K562 (cell line): ENCODE measurements around the gene CCDC88C. TPM values are rescaled to one million over a fixed set of nuclear protein-coding genes. Genes with fewer than 3 reads are reported as not detected.

Experiments
- ATAC-seq: fragments of 200-7000 bp; cut with Tn5 transposase; 3 replicates; pipeline ENCODE4 v1.9.1; 2020; ENCODE audit warnings: moderate library complexity
- BruUV-seq: library from RNA; stranded (reverse); fragments of 400-500 nt; replicated peaks from 2 replicates; lab custom pipeline; 2021; lab: Mats Ljungman, UMichigan
- CTCF ChIA-PET: fragments of 300-600 bp; formaldehyde crosslinking; extraction: SDS; loops from one replicate; lab custom pipeline; 2021; ENCODE audit warnings: low intra/inter-chr PET ratio; lab: Yijun Ruan, JAX
- POLR2A ChIA-PET: fragments of 300-600, 350-650 bp; sonication (Branson Sonifier 250); formaldehyde crosslinking; extraction: SDS; loops from one replicate; lab custom pipeline; 2021; ENCODE audit warnings: antibody characterized with exemption, inconsistent platforms; lab: Yijun Ruan, JAX
- DNase-seq, 4 experiments: peaks; one replicate each; pipeline versions ENCODE4 v3.0.0 to v3.0.0-alpha.2; 2011 to 2018; ENCODE audit warnings: low spot score in 3 of 4, mixed read lengths in 3 of 4; ENCODE audit errors: extremely low read depth in 1 of 4
- FAIRE-seq: peaks from 2 replicates; lab custom pipeline; 2011; peaks lifted over from hg19 to GRCh38; lab: Jason Lieb, UNC
- H2AFZ ChIP-seq: 2 replicates; pipeline ENCODE4 v1.6.0; 2011; ENCODE audit warnings: low read depth, low read length, control low read depth, inconsistent platforms
- H3K27ac ChIP-seq: fragments of 200-600 bp; 3 replicates; pipeline ENCODE4 v1.8.0; 2011; ENCODE audit warnings: low read depth, mild to moderate bottlenecking, control low read depth, inconsistent platforms, low read length, moderate library complexity, mixed read lengths; ENCODE audit errors: extremely low read depth
- H3K27me3 ChIP-seq, 2 experiments: fragments of 300-600 bp in 1 of 2; 2 replicates in 1 of 2; 3 replicates in 1 of 2; pipeline versions ENCODE4 v1.6.0 to v1.8.0; 2011; ENCODE audit warnings: inconsistent platforms in 2 of 2, low read length in 2 of 2, mild to moderate bottlenecking in 1 of 2, mixed read lengths in 1 of 2, moderate library complexity in 1 of 2; ENCODE audit not compliant: control insufficient read depth in 2 of 2, insufficient read depth in 2 of 2
- H3K36me3 ChIP-seq: fragments of 300-600 bp; 3 replicates; pipeline ENCODE4 v1.8.0; 2011; ENCODE audit warnings: mild to moderate bottlenecking, low read length, inconsistent platforms; ENCODE audit not compliant: control insufficient read depth, insufficient read depth
- H3K4me1 ChIP-seq, 2 experiments: fragments of 200-600 bp in 1 of 2; replicated peaks in 1 of 2; 2 replicates in 1 of 2; 3 replicates in 1 of 2; pipeline versions ENCODE4 v1.5.1 to v1.8.0; 2011; ENCODE audit warnings: inconsistent platforms in 2 of 2, low read length in 2 of 2, mild to moderate bottlenecking in 1 of 2, mixed read lengths in 1 of 2, moderate library complexity in 1 of 2; ENCODE audit not compliant: control insufficient read depth in 2 of 2, insufficient read depth in 2 of 2
- H3K4me2 ChIP-seq: 2 replicates; pipeline ENCODE4 v1.6.1; 2011; ENCODE audit warnings: low read length, control low read depth, inconsistent platforms, mixed read lengths; ENCODE audit not compliant: insufficient read depth
- H3K4me3 ChIP-seq: fragments of 200-600 bp; sonication (generic), shearing (Covaris generic); 2 replicates; pipeline ENCODE4 v1.5.1; 2016; ENCODE audit warnings: control low read depth, inconsistent platforms
- H3K79me2 ChIP-seq: fragments of 200-600 bp; 3 replicates; pipeline ENCODE4 v1.8.0; 2011; ENCODE audit warnings: low read length, inconsistent platforms; ENCODE audit not compliant: control insufficient read depth, insufficient read depth
- H3K9ac ChIP-seq, 2 experiments: 2 replicates each; pipeline versions ENCODE4 v1.6.0 to v1.6.1; 2011; ENCODE audit warnings: low read depth in 2 of 2, low read length in 2 of 2, control low read depth in 1 of 2, inconsistent platforms in 1 of 2, mild to moderate bottlenecking in 1 of 2, mixed read lengths in 1 of 2; ENCODE audit not compliant: insufficient read depth in 1 of 2
- H3K9me1 ChIP-seq: one replicate; pipeline ENCODE4 v1.6.0; 2011; ENCODE audit warnings: inconsistent platforms, mild to moderate bottlenecking, low read length, moderate library complexity; ENCODE audit not compliant: control insufficient read depth, insufficient read depth
- H3K9me3 ChIP-seq: replicated peaks from 2 replicates; pipeline ENCODE4 v1.5.1; 2011; ENCODE audit warnings: low read depth, low read length, inconsistent platforms; ENCODE audit not compliant: control insufficient read depth, insufficient read depth
- H4K20me1 ChIP-seq: replicated peaks from 2 replicates; pipeline ENCODE4 v1.6.1; 2011; ENCODE audit warnings: low read length, inconsistent platforms, mixed read lengths; ENCODE audit not compliant: control insufficient read depth, insufficient read depth
- NEUROD1 ChIP-seq: fragments of 150-350 bp; IDR thresholded peaks from 2 replicates; pipeline ENCODE4 v1.6.1; 2014; ENCODE audit warnings: borderline replicate concordance, low read length, low read depth; ENCODE audit not compliant: partially characterized antibody
- PCBP2 ChIP-seq: fragments of 200-400 bp; formaldehyde crosslinking; IDR thresholded peaks from 2 replicates; pipeline ENCODE4 v1.6.1; 2018; ENCODE audit warnings: low read length, low read depth, mild to moderate bottlenecking, moderate library complexity; ENCODE audit not compliant: poor library complexity, severe bottlenecking
- POLR2A ChIP-seq: fragments of 450-650 bp; conservative IDR thresholded peaks from 2 replicates; pipeline ENCODE4 v1.6.1; 2016
- RBM17 ChIP-seq: fragments of 200-400 bp; formaldehyde crosslinking; IDR thresholded peaks from 2 replicates; pipeline ENCODE4 v1.6.1; 2017; ENCODE audit warnings: low read depth, mild to moderate bottlenecking, low read length, borderline replicate concordance
- SNRNP70 ChIP-seq: fragments of 200-400 bp; formaldehyde crosslinking; optimal IDR thresholded peaks from 2 replicates; pipeline ENCODE3; 2017; ENCODE audit warnings: low read depth, low read length
- SP2 ChIP-seq: IDR thresholded peaks from 2 replicates; pipeline ENCODE4 v1.6.1; 2011; ENCODE audit warnings: mild to moderate bottlenecking, low read depth, low read length, moderate library complexity; ENCODE audit not compliant: poor library complexity, severe bottlenecking; ENCODE audit errors: extremely low read depth
- SUPT5H ChIP-seq: fragments of 450-650 bp; IDR thresholded peaks from 2 replicates; pipeline ENCODE4 v1.6.1; 2016
- ZNF121 ChIP-seq: sonication (generic); formaldehyde crosslinking; conservative IDR thresholded peaks from 2 replicates; pipeline ENCODE4 v1.8.0; 2022; ENCODE audit warnings: missing genetic modification reagents
- ZNF561 ChIP-seq: fragments of 450-650 bp; formaldehyde crosslinking; conservative IDR thresholded peaks from 2 replicates; pipeline ENCODE4 v1.4.0; 2020; ENCODE audit warnings: mild to moderate bottlenecking, moderate library complexity
- WGBS: fragments of 100-300 bp; shearing (Covaris generic); methylation state at CpG from one replicate; pipeline ENCODE4 v1.1.6; 2016; ENCODE audit warnings: low coverage, mixed read lengths; ENCODE audit not compliant: insufficient coverage; ENCODE audit errors: missing lambda C conversion rate; 5-methylcytosine and 5-hydroxymethylcytosine counted together
- in situ Hi-C: fragments of 300-500 bp; cut with MboI; formaldehyde crosslinking; loops from 4 replicates; pipeline ENCODE4 v1.15.0; 2018; ENCODE audit warnings: inconsistent platforms, mixed read lengths
- intact Hi-C: fragments of 100-400 bp; cut with micrococcal nuclease; formaldehyde crosslinking; loops from 2 replicates; pipeline ENCODE4 v1.14.2; 2022
- polyA plus RNA-seq, 8 experiments: library from polyadenylated mRNA; depleted of rRNA in 4 of 8; stranded (reverse) in 5 of 8; unstranded in 3 of 8; fragments of >200 nt; fragmentation: Nextera tagmentation in 2 of 8; fragmentation: Illumina TruSeq in 1 of 8; extraction: Ambion mirVana in 2 of 8; extraction: Trizol in 1 of 8; gene quantifications; 2 replicates each; pipeline versions ENCODE4 v1.2.1 to v1.2.3, GENCODE V29; 2011 to 2014; ENCODE audit warnings: inconsistent platforms in 1 of 8, missing spikeins in 1 of 8
- total RNA-seq, 7 experiments: library from RNA; depleted of rRNA in 6 of 7; stranded (reverse); fragments of >200 nt in 6 of 7; fragmentation: Illumina TruSeq in 2 of 7; extraction: Trizol in 2 of 7; gene quantifications; 2 replicates each; pipeline versions ENCODE4 v1.2.1 to v1.2.3, GENCODE V29; 2011 to 2021; ENCODE audit warnings: low replicate concordance in 1 of 7
- TF ChIP-seq, protein P1 (sequence below): fragments of 250-450 bp; sonication (Bioruptor Pico); IDR thresholded peaks from 2 replicates; pipeline ENCODE4 v1.5.0; 2021; ENCODE audit warnings: mild to moderate bottlenecking, borderline replicate concordance
- TF ChIP-seq, protein P2 (sequence below): fragments of 450-650 bp; IDR thresholded peaks from 2 replicates; pipeline ENCODE4 v1.6.1; 2017; ENCODE audit warnings: mild to moderate bottlenecking, moderate library complexity

The CCDC88C gene
- total and polyA plus RNA-seq, 9 of the 15 experiments (the other 6 are each of a cell fraction or from before 2014, with no cell fraction given) = 0.62 to 22.5 (median 10.7) TPM

- ATAC-seq = no peak
- intact Hi-C loops = no loop called here
These were observed 38.7 kb upstream of the CCDC88C start for GRCh38 chr14:91456283-91456682.

DNA sequence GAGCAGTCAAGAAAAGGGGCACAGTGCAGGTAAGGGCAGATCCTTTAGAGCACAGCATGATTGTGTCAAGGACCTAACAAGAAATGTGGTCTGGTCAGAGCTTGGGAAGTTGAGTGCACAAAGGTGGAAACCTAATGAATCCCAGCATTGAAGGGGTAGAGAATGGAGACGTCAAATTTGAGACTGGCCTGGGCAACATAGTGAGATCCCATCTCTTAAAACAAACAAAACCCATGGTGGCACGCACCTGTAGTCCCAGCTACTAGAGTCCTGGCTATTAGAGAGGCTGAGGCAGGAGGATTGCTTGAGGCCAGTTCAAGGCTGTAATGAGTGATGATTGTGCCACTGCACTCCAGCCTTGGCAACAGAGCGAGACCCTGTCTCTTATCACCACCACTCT, 37.0 kb upstream of the CCDC88C start:
- TF ChIP-seq, protein P1, sequence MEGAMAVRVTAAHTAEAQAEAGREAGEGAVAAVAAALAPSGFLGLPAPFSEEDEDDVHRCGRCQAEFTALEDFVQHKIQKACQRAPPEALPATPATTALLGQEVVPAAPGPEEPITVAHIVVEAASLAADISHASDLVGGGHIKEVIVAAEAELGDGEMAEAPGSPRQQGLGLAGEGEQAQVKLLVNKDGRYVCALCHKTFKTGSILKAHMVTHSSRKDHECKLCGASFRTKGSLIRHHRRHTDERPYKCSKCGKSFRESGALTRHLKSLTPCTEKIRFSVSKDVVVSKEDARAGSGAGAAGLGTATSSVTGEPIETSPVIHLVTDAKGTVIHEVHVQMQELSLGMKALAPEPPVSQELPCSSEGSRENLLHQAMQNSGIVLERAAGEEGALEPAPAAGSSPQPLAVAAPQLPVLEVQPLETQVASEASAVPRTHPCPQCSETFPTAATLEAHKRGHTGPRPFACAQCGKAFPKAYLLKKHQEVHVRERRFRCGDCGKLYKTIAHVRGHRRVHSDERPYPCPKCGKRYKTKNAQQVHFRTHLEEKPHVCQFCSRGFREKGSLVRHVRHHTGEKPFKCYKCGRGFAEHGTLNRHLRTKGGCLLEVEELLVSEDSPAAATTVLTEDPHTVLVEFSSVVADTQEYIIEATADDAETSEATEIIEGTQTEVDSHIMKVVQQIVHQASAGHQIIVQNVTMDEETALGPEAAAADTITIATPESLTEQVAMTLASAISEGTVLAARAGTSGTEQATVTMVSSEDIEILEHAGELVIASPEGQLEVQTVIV (CRISPR knock-in tag) = no peak
- no peak for TF ChIP-seq ZNF561 (CRISPR knock-in tag)
- peak; percentile 75 for TF ChIP-seq ZNF121 (CRISPR knock-in tag)
- TF ChIP-seq, protein P2, sequence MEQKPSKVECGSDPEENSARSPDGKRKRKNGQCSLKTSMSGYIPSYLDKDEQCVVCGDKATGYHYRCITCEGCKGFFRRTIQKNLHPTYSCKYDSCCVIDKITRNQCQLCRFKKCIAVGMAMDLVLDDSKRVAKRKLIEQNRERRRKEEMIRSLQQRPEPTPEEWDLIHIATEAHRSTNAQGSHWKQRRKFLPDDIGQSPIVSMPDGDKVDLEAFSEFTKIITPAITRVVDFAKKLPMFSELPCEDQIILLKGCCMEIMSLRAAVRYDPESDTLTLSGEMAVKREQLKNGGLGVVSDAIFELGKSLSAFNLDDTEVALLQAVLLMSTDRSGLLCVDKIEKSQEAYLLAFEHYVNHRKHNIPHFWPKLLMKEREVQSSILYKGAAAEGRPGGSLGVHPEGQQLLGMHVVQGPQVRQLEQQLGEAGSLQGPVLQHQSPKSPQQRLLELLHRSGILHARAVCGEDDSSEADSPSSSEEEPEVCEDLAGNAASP = no peak
- TF ChIP-seq RBM17 = no peak
- TF ChIP-seq SNRNP70 = no peak
- ChIA-PET POLR2A (no interaction called here), CTCF (no interaction called here)
- ATAC-seq (no peak), FAIRE-seq (no peak), DNase-seq (no peak)
- Histone ChIP-seq H3K79me2 (no peaks in the 10 kb centered on the region; the same call in 2 of the 3 replicates), H3K9me3 (no peaks in the 10 kb centered on the region), H3K9ac (no peak overlapping the region), H3K9me1 (no peaks in the 10 kb centered on the region), H3K36me3 (peaks cover 59% of the 10 kb centered on the region), H3K4me2 (no peak overlapping the region), H3K4me3 (no peak overlapping the region), H3K27me3 (no peaks in the 10 kb centered on the region), H3K27ac (no peak overlapping the region), H2AFZ (no peak overlapping the region), H4K20me1 (no peaks in the 10 kb centered on the region), H3K4me1 (no peaks in the 10 kb centered on the region; a peak in 1 of 5 replicates)
- in situ Hi-C loops (no loop called here), intact Hi-C loops (no loop called here)
- WGBS = 87% methylated on average over 3 of the region's 3 CpGs
- BruUV-seq = no TSS peak

More at GRCh38 chr14:91456283-91456682, 38.7 kb upstream of the CCDC88C start:
- H2AFZ ChIP-seq = no peak overlapping the region
- no peaks in the 10 kb centered on the region for H3K9me1 ChIP-seq
- whole genome bisulfite sequencing = 100% methylated on average over 1 of the region's 1 CpG
- no peak overlapping the region for H3K9ac ChIP-seq
- FAIRE-seq (peak; percentile 49), DNase-seq (no peak)
- H3K9me3 ChIP-seq = no peaks in the 10 kb centered on the region
- POLR2A ChIA-PET = no interaction called here
- TF ChIP-seq SUPT5H = peak; percentile 37; the same call in 1 of the 2 replicates
- no peak for TF ChIP-seq NEUROD1
- no peak for TF ChIP-seq PCBP2
- TF ChIP-seq POLR2A = peak; percentile 38
- TF ChIP-seq SP2 = no peak
- TF ChIP-seq ZNF121 (CRISPR knock-in tag) = 0 out of 2 replicates have a peak, but pooled peaks have one; percentile 30
- CTCF ChIA-PET = no interaction called here
- in situ Hi-C loops = no loop called here
- H3K27me3 ChIP-seq = no peaks in the 10 kb centered on the region
- H3K4me2 ChIP-seq = no peak overlapping the region
- no peaks in the 10 kb centered on the region; a peak in 1 of 5 replicates for H3K4me1 ChIP-seq
- H3K79me2 ChIP-seq = no peaks in the 10 kb centered on the region; the same call in 1 of the 3 replicates
- no peak overlapping the region for H3K27ac ChIP-seq
- H4K20me1 ChIP-seq = no peaks in the 10 kb centered on the region
- peaks cover 74% of the 10 kb centered on the region for H3K36me3 ChIP-seq
- H3K4me3 ChIP-seq = no peak overlapping the region
- BruUV-seq = no TSS peak
